Body of pancreas (tissue), 4 donors: ENCODE results near the gene ANKRD13D. TPM values are rescaled to one million over a fixed set of nuclear protein-coding genes. Genes with fewer than 3 reads are reported as not detected.

ENCODE experiments used
- ATAC-seq: fragments of 150-250 bp; one replicate; pipeline ENCODE4 v1.9.1; 2016
- DNase-seq, 4 donors: peaks; one replicate each; pipeline ENCODE4 v3.0.0-alpha.2; 2019
- H3K27ac ChIP-seq, 4 donors: fragments of 200-600 bp; sonication (generic); 1 replicate in 3 of 4; 2 replicates in 1 of 4; pipeline versions ENCODE4 v1.5.1 to v1.6.1; 2016 to 2019; ENCODE audit warnings: mild to moderate bottlenecking in 1 of 4, mixed read lengths in 1 of 4, moderate library complexity in 1 of 4
- H3K27me3 ChIP-seq, 2 donors: fragments of 200-600 bp; sonication (generic); one replicate each; pipeline ENCODE4 v1.6.0; 2016; ENCODE audit warnings: mild to moderate bottlenecking in 1 of 2
- H3K36me3 ChIP-seq, 2 donors: fragments of 200-600 bp; sonication (generic); replicated peaks in 1 of 2; 2 replicates each; pipeline ENCODE4 v1.5.1; 2016; ENCODE audit warnings: low read depth in 2 of 2; ENCODE audit not compliant: insufficient read depth in 1 of 2
- H3K4me1 ChIP-seq: fragments of 200-600 bp; sonication (generic); one replicate; pipeline ENCODE4 v1.6.0; 2016
- H3K4me3 ChIP-seq, 2 donors: fragments of 200-600 bp; sonication (generic); 1 replicate in 1 of 2; 2 replicates in 1 of 2; pipeline ENCODE4 v1.5.1; 2016 to 2019
- H3K9me3 ChIP-seq, 3 donors: fragments of 200-600 bp; sonication (generic); 1 replicate in 2 of 3; 2 replicates in 1 of 3; pipeline ENCODE4 v1.5.1; 2016
- CTCF ChIP-seq, 7 experiments: fragments of 450-650 bp in 4 of 7; fragments of 200-600 bp in 3 of 7; sonication (generic) in 3 of 7; IDR thresholded peaks; one replicate each; pipeline ENCODE4 v1.5.1; 2016 to 2019; ENCODE audit warnings: antibody characterized with exemption in 7 of 7
- POLR2A ChIP-seq, 3 donors: fragments of 450-650 bp; IDR thresholded peaks; one replicate each; pipeline ENCODE4 v1.6.1; 2016; ENCODE audit warnings: antibody characterized with exemption in 3 of 3, mild to moderate bottlenecking in 2 of 3
- WGBS, 2 donors: methylation state at CpG; one replicate each; pipeline ENCODE4 v1.1.5; 2017; 5-methylcytosine and 5-hydroxymethylcytosine counted together
- intact Hi-C: fragments of 100-400 bp; cut with DNase I; formaldehyde crosslinking; loops from one replicate; pipeline ENCODE4 v1.15.1; 2023
- total RNA-seq, 2 donors: library from RNA; depleted of rRNA; stranded (reverse); fragments of >200 nt; gene quantifications; one replicate each; pipeline ENCODE4 v1.1.0, GENCODE V29; 2016

Gene ANKRD13D
- total RNA-seq, 2 donors from 2014 or later: 18.2 to 39.6 TPM

GRCh38 chr11:67264877-67265632, 24.0 kb upstream of the ANKRD13D start:
- H3K27ac ChIP-seq: no peak overlapping the region
- no peaks in the 10 kb centered on the region for H3K9me3 ChIP-seq
- 81 to 84% methylated on average over 5 to 7 of the region's 7 CpGs for WGBS, 2 donors
- intact Hi-C loops: loop anchor here (5.0 kb wide), 1 partner anchor 122 kb away; no protein-coding TSS in a partner anchor
- peaks cover 53% of the 10 kb centered on the region for H3K4me1 ChIP-seq
- ATAC-seq: no peak
- H3K36me3 ChIP-seq: no peaks in the 10 kb centered on the region
- peak in 1 of 4 donors; percentile 11 for DNase-seq
- no peaks in the 10 kb centered on the region for H3K27me3 ChIP-seq
- H3K4me3 ChIP-seq: no peak overlapping the region
- no peak for TF ChIP-seq POLR2A (IDR thresholded peaks at IDR 0.05)
- TF ChIP-seq CTCF (IDR thresholded peaks at IDR 0.05): no peak

DNA sequence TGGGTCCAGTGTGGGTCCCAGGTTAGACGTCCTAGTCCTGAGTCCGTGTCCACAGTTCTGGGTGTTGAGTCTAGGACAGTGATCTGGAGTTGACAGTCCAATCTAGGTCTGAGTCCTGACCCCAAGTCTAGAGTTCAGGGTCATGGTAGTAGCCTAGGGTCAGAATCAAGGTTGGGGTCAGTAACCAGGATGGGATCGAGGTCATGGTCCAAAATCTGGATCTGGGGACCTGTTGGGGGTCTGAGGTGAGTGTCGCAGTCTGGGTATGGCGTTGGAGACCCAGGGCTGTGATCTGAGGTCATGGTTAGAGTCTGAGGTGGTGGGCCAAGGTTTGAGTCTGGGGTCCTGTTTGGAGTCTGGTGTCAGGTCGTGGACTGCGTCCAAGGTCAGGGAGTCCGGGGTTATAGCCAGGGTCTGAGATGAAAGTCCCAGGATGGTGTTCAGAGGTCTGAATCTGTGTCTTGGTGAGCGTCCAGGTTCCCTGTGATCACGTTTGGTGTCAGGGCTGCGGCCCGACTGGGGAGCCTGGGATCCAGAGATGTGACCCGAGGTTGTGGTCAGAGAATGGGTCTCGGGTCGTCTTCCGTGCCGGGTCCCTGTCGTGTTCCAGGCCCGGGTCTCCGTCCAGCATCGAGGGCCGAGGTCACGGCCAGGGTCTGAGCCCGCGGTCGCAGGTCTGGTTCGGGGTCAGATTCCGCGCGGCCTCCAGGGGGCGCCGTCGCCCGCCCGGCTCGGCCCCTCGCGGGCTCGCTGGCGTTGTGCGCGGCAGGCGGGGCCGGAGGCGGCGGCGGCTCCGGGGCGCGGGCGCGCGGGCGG, 23.3 kb upstream of the ANKRD13D start:
- Histone ChIP-seq H3K9me3 (no peaks in the 10 kb centered on the region), H3K4me3 (no peak overlapping the region), H3K27ac (peak overlapping the region; percentile 56 to 67 (median 58)), H3K4me1 (peaks cover 60% of the 10 kb centered on the region), H3K36me3 (no peaks in the 10 kb centered on the region), H3K27me3 (no peaks in the 10 kb centered on the region)
- ATAC-seq (peak; percentile 82), DNase-seq (peak; percentile 72 to 83 (median 79))
- intact Hi-C loops: no loop called here
- peak; percentile 50 to 95 (median 75) for TF ChIP-seq CTCF (IDR thresholded peaks at IDR 0.05)
- no peak for TF ChIP-seq POLR2A (IDR thresholded peaks at IDR 0.05)
- 9 to 46% methylated on average over 8 to 51 of the region's 54 CpGs for WGBS, 2 donors

DNA sequence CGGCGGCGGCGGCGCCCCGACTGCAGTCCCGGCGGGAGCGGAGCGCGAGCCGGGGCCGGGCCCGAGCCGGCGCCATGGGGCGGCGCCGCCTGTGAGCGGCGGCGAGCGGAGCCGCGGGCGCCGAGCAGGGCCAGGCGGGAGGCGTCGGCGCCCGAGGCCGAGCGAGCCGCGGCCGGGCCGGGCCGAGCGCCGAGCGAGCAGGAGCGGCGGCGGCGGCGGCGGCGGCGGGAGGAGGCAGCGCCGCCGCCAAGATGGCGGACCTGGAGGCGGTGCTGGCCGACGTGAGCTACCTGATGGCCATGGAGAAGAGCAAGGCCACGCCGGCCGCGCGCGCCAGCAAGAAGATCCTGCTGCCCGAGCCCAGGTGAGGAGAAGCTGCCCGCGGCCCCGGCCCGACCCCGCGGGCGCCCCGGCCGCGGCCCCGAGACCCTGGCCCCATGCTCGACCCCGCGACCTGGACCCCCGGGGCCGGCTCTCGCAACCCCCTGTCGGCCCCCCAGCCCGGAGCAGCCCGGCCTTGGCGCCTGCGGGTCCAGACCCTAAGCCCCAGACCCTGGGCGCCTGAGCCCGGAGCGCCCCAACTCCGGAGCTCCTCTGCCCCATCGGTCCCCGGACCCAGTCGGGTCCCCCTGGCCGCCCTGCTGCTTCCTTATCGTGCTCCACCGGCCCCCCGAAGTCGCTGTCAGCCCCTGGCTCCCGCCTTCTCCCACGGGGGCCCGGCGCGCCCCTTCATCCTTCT, 22.5 kb upstream of the ANKRD13D start, which contains the start of gene GRK2:
GRK2 (plus strand) TSS at position 25 of the 739 bp plus-strand sequence; CDS start at position 252, 227 bp downstream.
- Histone ChIP-seq H3K27me3 (no peaks in the 10 kb centered on the region), H3K27ac (peak within 1 kb of the TSS; percentile 57 to 84 (median 80)), H3K4me1 (peaks cover 61% of the 10 kb centered on the region), H3K4me3 (peak within 1 kb of the TSS; percentile 68 to 73), H3K9me3 (no peaks in the 10 kb centered on the region), H3K36me3 (no peaks in the 10 kb centered on the region)
- intact Hi-C loops: no loop called here
- DNase-seq (peak; percentile 53 to 62 (median 58)), ATAC-seq (peak; percentile 55)
- TF ChIP-seq CTCF (IDR thresholded peaks at IDR 0.05): no peak
- TF ChIP-seq POLR2A (IDR thresholded peaks at IDR 0.05): no peak
- WGBS, 2 donors: 0 to 1% methylated on average over 12 to 46 of the region's 103 CpGs

GRCh38 chr11:67267188-67268080, 21.7 kb upstream of the ANKRD13D start:
- peak overlapping the region; percentile 37 to 84 (median 80) for H3K27ac ChIP-seq
- H3K9me3 ChIP-seq: no peaks in the 10 kb centered on the region
- TF ChIP-seq CTCF (IDR thresholded peaks at IDR 0.05): no peak
- TF ChIP-seq POLR2A (IDR thresholded peaks at IDR 0.05): peak in 1 of 3 donors; percentile 11
- intact Hi-C loops: no loop called here
- DNase-seq (peak; percentile 62 to 76 (median 68)), ATAC-seq (no peak)
- 9 to 14% methylated on average over 19 to 30 of the region's 30 CpGs for WGBS, 2 donors
- no peaks in the 10 kb centered on the region for H3K27me3 ChIP-seq
- H3K4me3 ChIP-seq: peak overlapping the region; percentile 68 to 73
- no peaks in the 10 kb centered on the region for H3K36me3 ChIP-seq
- peaks cover 66% of the 10 kb centered on the region for H3K4me1 ChIP-seq
